ENCODE data around the gene CSGALNACT2.

DNA sequence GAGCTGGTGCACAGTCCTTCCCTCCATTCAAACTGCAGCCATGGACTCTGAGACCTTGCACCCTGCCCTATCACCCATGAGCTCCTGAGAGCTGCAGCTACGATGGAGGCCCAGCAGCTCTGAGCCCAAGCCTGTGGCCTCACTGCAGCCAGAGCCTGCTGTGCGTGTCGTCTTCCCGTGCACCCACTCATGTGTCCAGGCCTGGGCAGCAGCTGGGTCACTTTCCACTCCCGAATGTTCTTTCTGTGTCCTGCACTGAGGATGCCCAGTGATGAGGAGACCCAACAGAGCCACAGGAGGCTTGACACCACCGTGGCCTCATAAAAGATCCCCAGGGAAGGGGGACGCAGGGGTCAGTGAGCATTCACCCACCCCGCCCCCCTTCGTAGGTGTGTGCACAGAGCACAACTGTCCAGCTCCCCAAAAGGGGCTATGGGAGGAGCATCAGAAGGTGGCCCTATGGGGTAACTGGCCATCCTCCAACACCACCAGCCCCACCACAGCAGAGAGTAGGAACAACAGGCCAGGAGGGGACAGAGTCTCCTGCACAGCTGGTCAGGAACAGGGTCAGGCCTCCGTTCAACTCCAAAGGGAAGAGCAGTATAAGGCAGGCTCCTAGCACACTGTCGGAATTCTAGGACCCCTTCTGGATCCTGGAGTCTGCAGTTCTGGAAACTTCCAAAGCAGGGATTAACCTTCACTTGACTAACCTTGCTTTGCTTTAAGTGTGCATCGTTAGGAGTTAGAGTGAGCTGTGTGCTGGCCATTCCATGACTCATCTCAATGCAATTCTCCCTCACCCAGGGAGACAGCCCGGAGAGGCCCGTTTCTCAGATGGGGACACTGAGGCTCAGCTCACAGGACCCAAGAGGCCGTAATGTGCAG is 76.1 kb downstream of the CSGALNACT2 start:
- TF ChIP-seq RAD21 (IDR thresholded peaks at IDR 0.05; ENCODE audit: insufficient read depth, low read depth, low read length) (no peak), POLR2A (IDR thresholded peaks at IDR 0.05; ENCODE audit: low read depth, low read length) (no peak), FOXM1 (IDR thresholded peaks at IDR 0.05; ENCODE audit: low read depth, low read length) (no peak), NFIC (IDR thresholded peaks at IDR 0.05; ENCODE audit: low read depth, low read length) (no peak), SUZ12 (IDR thresholded peaks at IDR 0.05; ENCODE audit: unreplicated experiment) (no peak), SP1 (IDR thresholded peaks at IDR 0.05; ENCODE audit: low read depth, low read length) (no peak), SREBF2 (IDR thresholded peaks at IDR 0.05; ENCODE audit: low read length) (no peak), EZH2 (IDR thresholded peaks at IDR 0.05; ENCODE audit: borderline replicate concordance, control insufficient read depth, low read depth, low read length) (no peak)
- TF ChIP-seq, protein P1, sequence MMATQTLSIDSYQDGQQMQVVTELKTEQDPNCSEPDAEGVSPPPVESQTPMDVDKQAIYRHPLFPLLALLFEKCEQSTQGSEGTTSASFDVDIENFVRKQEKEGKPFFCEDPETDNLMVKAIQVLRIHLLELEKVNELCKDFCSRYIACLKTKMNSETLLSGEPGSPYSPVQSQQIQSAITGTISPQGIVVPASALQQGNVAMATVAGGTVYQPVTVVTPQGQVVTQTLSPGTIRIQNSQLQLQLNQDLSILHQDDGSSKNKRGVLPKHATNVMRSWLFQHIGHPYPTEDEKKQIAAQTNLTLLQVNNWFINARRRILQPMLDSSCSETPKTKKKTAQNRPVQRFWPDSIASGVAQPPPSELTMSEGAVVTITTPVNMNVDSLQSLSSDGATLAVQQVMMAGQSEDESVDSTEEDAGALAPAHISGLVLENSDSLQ (IDR thresholded peaks at IDR 0.05), result no peak
- TF ChIP-seq, protein P2, sequence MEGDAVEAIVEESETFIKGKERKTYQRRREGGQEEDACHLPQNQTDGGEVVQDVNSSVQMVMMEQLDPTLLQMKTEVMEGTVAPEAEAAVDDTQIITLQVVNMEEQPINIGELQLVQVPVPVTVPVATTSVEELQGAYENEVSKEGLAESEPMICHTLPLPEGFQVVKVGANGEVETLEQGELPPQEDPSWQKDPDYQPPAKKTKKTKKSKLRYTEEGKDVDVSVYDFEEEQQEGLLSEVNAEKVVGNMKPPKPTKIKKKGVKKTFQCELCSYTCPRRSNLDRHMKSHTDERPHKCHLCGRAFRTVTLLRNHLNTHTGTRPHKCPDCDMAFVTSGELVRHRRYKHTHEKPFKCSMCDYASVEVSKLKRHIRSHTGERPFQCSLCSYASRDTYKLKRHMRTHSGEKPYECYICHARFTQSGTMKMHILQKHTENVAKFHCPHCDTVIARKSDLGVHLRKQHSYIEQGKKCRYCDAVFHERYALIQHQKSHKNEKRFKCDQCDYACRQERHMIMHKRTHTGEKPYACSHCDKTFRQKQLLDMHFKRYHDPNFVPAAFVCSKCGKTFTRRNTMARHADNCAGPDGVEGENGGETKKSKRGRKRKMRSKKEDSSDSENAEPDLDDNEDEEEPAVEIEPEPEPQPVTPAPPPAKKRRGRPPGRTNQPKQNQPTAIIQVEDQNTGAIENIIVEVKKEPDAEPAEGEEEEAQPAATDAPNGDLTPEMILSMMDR (IDR thresholded peaks at IDR 0.05 in 2 of 3, conservative IDR thresholded peaks at IDR 0.05 in 1 of 3; ENCODE audit: control insufficient read depth in 2 of 3, extremely low read depth in 1 of 3, insufficient read depth in 1 of 3, low read depth in 3 of 3, low read length in 3 of 3), result no peak
- TF ChIP-seq, protein P3, sequence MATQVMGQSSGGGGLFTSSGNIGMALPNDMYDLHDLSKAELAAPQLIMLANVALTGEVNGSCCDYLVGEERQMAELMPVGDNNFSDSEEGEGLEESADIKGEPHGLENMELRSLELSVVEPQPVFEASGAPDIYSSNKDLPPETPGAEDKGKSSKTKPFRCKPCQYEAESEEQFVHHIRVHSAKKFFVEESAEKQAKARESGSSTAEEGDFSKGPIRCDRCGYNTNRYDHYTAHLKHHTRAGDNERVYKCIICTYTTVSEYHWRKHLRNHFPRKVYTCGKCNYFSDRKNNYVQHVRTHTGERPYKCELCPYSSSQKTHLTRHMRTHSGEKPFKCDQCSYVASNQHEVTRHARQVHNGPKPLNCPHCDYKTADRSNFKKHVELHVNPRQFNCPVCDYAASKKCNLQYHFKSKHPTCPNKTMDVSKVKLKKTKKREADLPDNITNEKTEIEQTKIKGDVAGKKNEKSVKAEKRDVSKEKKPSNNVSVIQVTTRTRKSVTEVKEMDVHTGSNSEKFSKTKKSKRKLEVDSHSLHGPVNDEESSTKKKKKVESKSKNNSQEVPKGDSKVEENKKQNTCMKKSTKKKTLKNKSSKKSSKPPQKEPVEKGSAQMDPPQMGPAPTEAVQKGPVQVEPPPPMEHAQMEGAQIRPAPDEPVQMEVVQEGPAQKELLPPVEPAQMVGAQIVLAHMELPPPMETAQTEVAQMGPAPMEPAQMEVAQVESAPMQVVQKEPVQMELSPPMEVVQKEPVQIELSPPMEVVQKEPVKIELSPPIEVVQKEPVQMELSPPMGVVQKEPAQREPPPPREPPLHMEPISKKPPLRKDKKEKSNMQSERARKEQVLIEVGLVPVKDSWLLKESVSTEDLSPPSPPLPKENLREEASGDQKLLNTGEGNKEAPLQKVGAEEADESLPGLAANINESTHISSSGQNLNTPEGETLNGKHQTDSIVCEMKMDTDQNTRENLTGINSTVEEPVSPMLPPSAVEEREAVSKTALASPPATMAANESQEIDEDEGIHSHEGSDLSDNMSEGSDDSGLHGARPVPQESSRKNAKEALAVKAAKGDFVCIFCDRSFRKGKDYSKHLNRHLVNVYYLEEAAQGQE (IDR thresholded peaks at IDR 0.05; ENCODE audit: low read depth, low read length), result no peak
- TF ChIP-seq, protein P4, sequence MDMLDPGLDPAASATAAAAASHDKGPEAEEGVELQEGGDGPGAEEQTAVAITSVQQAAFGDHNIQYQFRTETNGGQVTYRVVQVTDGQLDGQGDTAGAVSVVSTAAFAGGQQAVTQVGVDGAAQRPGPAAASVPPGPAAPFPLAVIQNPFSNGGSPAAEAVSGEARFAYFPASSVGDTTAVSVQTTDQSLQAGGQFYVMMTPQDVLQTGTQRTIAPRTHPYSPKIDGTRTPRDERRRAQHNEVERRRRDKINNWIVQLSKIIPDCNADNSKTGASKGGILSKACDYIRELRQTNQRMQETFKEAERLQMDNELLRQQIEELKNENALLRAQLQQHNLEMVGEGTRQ (IDR thresholded peaks at IDR 0.05; ENCODE audit: borderline replicate concordance, low read depth, low read length), result no peak
- TF ChIP-seq, protein P5, sequence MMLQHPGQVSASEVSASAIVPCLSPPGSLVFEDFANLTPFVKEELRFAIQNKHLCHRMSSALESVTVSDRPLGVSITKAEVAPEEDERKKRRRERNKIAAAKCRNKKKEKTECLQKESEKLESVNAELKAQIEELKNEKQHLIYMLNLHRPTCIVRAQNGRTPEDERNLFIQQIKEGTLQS (IDR thresholded peaks at IDR 0.05; ENCODE audit: borderline replicate concordance, extremely low read depth, low read depth, low read length), result no peak
